Transverse colon (tissue), 3 donors: Measurements from ENCODE around the gene PPP2R2C.

ENCODE experiments used
- CTCF ChIP-seq, 5 experiments: fragments of 200-600 bp in 3 of 5; fragments of 450-650 bp in 2 of 5; sonication (generic) in 3 of 5; IDR thresholded peaks; 1 replicate in 2 of 5; 2 replicates in 3 of 5; pipeline ENCODE4 v1.5.1; 2016 to 2017; ENCODE audit warnings: antibody characterized with exemption in 5 of 5, inconsistent platforms in 3 of 5, mild to moderate bottlenecking in 2 of 5, moderate library complexity in 1 of 5
- EP300 ChIP-seq: sonication (generic); formaldehyde crosslinking; IDR thresholded peaks from one replicate; pipeline ENCODE4 v1.6.1; 2017; ENCODE audit warnings: antibody characterized with exemption, low read depth
- POLR2A ChIP-seq: fragments of 450-650 bp; IDR thresholded peaks from one replicate; pipeline ENCODE4 v1.6.1; 2016; ENCODE audit warnings: antibody characterized with exemption, mild to moderate bottlenecking, moderate library complexity

GRCh38 chr4:6387946-6388345 is 84.5 kb downstream of the PPP2R2C start:
- TF ChIP-seq CTCF (IDR thresholded peaks at IDR 0.05): no peak
- TF ChIP-seq EP300: no peak
- no peak for TF ChIP-seq POLR2A
